ENCODE measurements around the gene ANKRD60. TPM values are rescaled to one million over a fixed set of nuclear protein-coding genes. Genes with fewer than 3 reads are reported as not detected.

The ANKRD60 gene
- total and polyA plus RNA-seq, 2 donors (not counting 1 experiment from before 2014, with no cell fraction given), result not detected

DNA sequence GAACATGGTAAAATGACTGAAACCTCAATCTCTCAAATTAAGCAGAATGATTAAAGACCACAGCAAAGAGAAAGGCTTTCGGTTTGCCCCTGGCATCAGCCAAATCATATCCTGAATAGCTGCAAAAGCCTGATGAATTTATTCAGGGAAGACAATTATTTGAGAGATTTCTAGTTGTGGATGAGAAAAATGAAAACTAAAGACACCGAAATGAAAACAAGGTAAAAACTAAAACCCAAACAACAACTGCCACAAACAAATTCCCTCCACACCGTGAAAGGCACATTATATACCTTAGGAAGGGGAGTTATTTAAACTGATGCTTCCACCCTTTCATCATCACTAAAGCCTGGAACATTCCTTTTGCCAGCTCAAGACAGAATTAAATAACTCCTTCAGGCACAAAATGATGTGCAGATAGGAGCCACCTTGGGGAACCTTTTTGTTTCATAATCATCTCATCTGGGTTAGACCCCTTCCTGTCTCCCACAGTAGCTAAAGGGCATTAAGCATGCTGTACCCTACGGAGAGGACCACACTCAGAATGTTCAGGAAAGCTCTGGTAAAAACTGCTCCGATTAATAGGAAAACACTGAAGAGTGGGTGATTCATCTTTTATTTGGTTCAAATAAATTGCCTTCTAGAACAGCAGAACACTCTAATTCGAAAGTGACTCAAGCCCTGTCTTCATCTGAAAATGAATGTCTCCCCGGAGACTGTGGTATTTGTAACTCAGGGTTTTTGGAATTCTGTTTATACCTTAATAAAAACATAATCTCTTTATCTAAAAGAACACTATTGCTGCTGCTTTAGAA, 9.1 kb upstream of the ANKRD60 start:
- peak overlapping the region in 1 of 4 experiments; percentile 61 for H3K4me3 ChIP-seq (replicated peaks in 1 of 4; ENCODE audit: control extremely low read depth in 1 of 4, insufficient read depth in 1 of 4, low read depth in 3 of 4, low read length in 4 of 4)

DNA sequence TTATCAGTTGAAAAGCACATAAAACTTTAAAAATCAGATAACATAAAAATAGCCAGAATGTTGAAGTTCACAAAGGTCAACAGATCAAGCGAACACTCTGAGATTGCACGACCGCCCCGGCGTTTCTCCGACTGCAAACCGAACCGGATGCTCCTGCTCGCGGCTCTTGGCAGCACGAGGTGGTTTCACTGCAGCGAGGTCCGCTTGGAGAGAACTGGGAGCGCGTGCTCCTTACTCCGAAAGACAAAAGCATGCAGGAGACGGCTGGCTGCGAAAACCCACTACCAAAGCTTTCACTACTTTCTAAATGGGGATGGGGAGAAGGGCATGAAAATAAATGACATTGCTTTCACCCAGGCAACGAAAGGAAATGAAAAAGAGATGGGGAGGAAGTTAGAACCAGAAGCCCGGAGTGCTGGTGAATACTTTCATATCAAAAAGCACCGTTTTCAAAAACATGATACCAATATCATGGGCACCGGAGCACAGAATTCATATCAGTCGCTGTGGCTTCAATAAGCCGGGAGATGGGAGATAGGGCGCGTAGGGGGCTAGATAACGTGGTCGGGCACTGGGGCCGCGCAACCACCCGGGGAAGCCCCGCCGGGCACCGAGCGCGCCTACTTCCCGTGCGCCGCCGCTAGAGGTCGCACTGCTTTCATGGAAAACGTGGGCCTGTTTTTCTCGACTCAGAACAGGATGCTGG, 8.3 kb upstream of the ANKRD60 start:
- Histone ChIP-seq H2AFZ (ENCODE audit: low read length) (peak overlapping the region; percentile 9), H3K36me3 (ENCODE audit: control insufficient read depth, insufficient read depth, low read length) (peaks cover 6% of the 10 kb centered on the region), H3K9ac (ENCODE audit: insufficient read depth, low read length) (peak overlapping the region; percentile 20), H3K4me2 (ENCODE audit: extremely low read depth, insufficient read depth, low read length) (peak overlapping the region; percentile 74), H3K4me3 (replicated peaks in 1 of 4; ENCODE audit: control extremely low read depth in 1 of 4, insufficient read depth in 1 of 4, low read depth in 3 of 4, low read length in 4 of 4) (peak overlapping the region; percentile 47 to 64 (median 56)), H3K79me2 (ENCODE audit: control insufficient read depth, insufficient read depth, low read length) (no peaks in the 10 kb centered on the region), H3K27me3 (ENCODE audit: control insufficient read depth, insufficient read depth, low read length) (no peaks in the 10 kb centered on the region), H3K27ac (ENCODE audit: insufficient read depth, low read length) (no peak overlapping the region), H4K20me1 (ENCODE audit: control insufficient read depth, extremely low read depth, insufficient read depth, low read length) (no peaks in the 10 kb centered on the region), H3K4me1 (ENCODE audit: control insufficient read depth, extremely low read depth, insufficient read depth, low read length) (peaks cover 8% of the 10 kb centered on the region), H3K9me3 (ENCODE audit: control insufficient read depth, insufficient read depth, low read depth, low read length) (no peaks in the 10 kb centered on the region)
- peak; percentile 62 to 63 for DNase-seq (ENCODE audit: low read depth in 2 of 2)
- no peak for TF ChIP-seq EZH2 (IDR thresholded peaks at IDR 0.05; ENCODE audit: low read length, missing control alignments)
- TF ChIP-seq, protein P1, sequence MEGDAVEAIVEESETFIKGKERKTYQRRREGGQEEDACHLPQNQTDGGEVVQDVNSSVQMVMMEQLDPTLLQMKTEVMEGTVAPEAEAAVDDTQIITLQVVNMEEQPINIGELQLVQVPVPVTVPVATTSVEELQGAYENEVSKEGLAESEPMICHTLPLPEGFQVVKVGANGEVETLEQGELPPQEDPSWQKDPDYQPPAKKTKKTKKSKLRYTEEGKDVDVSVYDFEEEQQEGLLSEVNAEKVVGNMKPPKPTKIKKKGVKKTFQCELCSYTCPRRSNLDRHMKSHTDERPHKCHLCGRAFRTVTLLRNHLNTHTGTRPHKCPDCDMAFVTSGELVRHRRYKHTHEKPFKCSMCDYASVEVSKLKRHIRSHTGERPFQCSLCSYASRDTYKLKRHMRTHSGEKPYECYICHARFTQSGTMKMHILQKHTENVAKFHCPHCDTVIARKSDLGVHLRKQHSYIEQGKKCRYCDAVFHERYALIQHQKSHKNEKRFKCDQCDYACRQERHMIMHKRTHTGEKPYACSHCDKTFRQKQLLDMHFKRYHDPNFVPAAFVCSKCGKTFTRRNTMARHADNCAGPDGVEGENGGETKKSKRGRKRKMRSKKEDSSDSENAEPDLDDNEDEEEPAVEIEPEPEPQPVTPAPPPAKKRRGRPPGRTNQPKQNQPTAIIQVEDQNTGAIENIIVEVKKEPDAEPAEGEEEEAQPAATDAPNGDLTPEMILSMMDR (conservative IDR thresholded peaks at IDR 0.05 in 1 of 2, IDR thresholded peaks at IDR 0.05 in 1 of 2; ENCODE audit: low read depth in 1 of 2, low read length in 2 of 2), result peak; percentile 93 to 94

More for the DNA sequence above, 9.1 kb upstream of the ANKRD60 start:
- Histone ChIP-seq H3K9ac (ENCODE audit: insufficient read depth, low read length) (no peak overlapping the region), H3K79me2 (ENCODE audit: control insufficient read depth, insufficient read depth, low read length) (no peaks in the 10 kb centered on the region), H3K4me1 (ENCODE audit: control insufficient read depth, extremely low read depth, insufficient read depth, low read length) (peaks cover 8% of the 10 kb centered on the region), H4K20me1 (ENCODE audit: control insufficient read depth, extremely low read depth, insufficient read depth, low read length) (no peaks in the 10 kb centered on the region), H2AFZ (ENCODE audit: low read length) (no peak overlapping the region), H3K4me2 (ENCODE audit: extremely low read depth, insufficient read depth, low read length) (peak overlapping the region; percentile 46), H3K27ac (ENCODE audit: insufficient read depth, low read length) (peak overlapping the region; percentile 34), H3K27me3 (ENCODE audit: control insufficient read depth, insufficient read depth, low read length) (no peaks in the 10 kb centered on the region), H3K9me3 (ENCODE audit: control insufficient read depth, insufficient read depth, low read depth, low read length) (no peaks in the 10 kb centered on the region), H3K36me3 (ENCODE audit: control insufficient read depth, insufficient read depth, low read length) (peaks cover 6% of the 10 kb centered on the region)
- DNase-seq (ENCODE audit: low read depth in 2 of 2), result peak; percentile 72 to 80
- TF ChIP-seq, protein P1 (conservative IDR thresholded peaks at IDR 0.05 in 1 of 2, IDR thresholded peaks at IDR 0.05 in 1 of 2; ENCODE audit: low read depth in 1 of 2, low read length in 2 of 2), result no peak
- no peak for TF ChIP-seq EZH2 (IDR thresholded peaks at IDR 0.05; ENCODE audit: low read length, missing control alignments)

GRCh38 chr20:58235010-58235409, 6.6 kb upstream of the ANKRD60 start:
- H3K9me3 ChIP-seq (ENCODE audit: control insufficient read depth, insufficient read depth, low read depth, low read length), result no peaks in the 10 kb centered on the region
- no peak for DNase-seq (ENCODE audit: low read depth in 2 of 2)
- no peak overlapping the region for H2AFZ ChIP-seq (ENCODE audit: low read length)
- H3K27ac ChIP-seq (ENCODE audit: insufficient read depth, low read length), result no peak overlapping the region
- H4K20me1 ChIP-seq (ENCODE audit: control insufficient read depth, extremely low read depth, insufficient read depth, low read length), result no peaks in the 10 kb centered on the region
- no peaks in the 10 kb centered on the region for H3K27me3 ChIP-seq (ENCODE audit: control insufficient read depth, insufficient read depth, low read length)
- no peak for TF ChIP-seq EZH2 (IDR thresholded peaks at IDR 0.05; ENCODE audit: low read length, missing control alignments)
- TF ChIP-seq, protein P1 (conservative IDR thresholded peaks at IDR 0.05 in 1 of 2, IDR thresholded peaks at IDR 0.05 in 1 of 2; ENCODE audit: low read depth in 1 of 2, low read length in 2 of 2), result no peak
- no peak overlapping the region for H3K9ac ChIP-seq (ENCODE audit: insufficient read depth, low read length)
- H3K36me3 ChIP-seq (ENCODE audit: control insufficient read depth, insufficient read depth, low read length), result peaks cover 6% of the 10 kb centered on the region
- no peak overlapping the region for H3K4me3 ChIP-seq (replicated peaks in 1 of 4; ENCODE audit: control extremely low read depth in 1 of 4, insufficient read depth in 1 of 4, low read depth in 3 of 4, low read length in 4 of 4)
- no peak overlapping the region for H3K4me2 ChIP-seq (ENCODE audit: extremely low read depth, insufficient read depth, low read length)
- no peaks in the 10 kb centered on the region for H3K79me2 ChIP-seq (ENCODE audit: control insufficient read depth, insufficient read depth, low read length)
- H3K4me1 ChIP-seq (ENCODE audit: control insufficient read depth, extremely low read depth, insufficient read depth, low read length), result peaks cover 8% of the 10 kb centered on the region

Data from fibroblast of lung (primary cell).